Measurements from ENCODE around the gene CLDN6. TPM values are rescaled to one million over a fixed set of nuclear protein-coding genes. Genes with fewer than 3 reads are reported as not detected.

Gene CLDN6
- total RNA-seq, 1 donor from 2014 or later: not detected

DNA sequence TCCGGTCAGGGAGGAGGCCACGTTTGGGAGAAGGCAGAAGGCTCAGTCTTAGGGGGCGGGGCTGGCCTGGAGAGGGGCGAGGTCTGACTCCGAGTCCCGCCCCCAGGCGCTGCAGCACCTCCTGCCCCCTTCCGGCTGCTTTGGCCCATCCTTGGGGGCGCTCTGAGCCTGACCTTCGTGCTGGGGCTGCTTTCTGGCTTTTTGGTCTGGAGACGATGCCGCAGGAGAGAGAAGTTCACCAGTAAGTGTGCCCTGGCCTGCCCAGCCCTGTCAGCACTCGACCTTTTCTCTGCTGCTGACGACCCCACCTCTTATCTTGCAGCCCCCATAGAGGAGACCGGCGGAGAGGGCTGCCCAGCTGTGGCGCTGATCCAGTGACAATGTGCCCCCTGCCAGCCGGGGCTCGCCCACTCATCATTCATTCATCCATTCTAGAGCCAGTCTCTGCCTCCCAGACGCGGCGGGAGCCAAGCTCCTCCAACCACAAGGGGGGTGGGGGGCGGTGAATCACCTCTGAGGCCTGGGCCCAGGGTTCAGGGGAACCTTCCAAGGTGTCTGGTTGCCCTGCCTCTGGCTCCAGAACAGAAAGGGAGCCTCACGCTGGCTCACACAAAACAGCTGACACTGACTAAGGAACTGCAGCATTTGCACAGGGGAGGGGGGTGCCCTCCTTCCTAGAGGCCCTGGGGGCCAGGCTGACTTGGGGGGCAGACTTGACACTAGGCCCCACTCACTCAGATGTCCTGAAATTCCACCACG is 3.6 kb upstream of the CLDN6 start:
- intact Hi-C loops (cut with DNase I): no loop called here
- DNase-seq (ENCODE audit: low spot score): peak; percentile 88
- peak; percentile 44 for ATAC-seq

DNA sequence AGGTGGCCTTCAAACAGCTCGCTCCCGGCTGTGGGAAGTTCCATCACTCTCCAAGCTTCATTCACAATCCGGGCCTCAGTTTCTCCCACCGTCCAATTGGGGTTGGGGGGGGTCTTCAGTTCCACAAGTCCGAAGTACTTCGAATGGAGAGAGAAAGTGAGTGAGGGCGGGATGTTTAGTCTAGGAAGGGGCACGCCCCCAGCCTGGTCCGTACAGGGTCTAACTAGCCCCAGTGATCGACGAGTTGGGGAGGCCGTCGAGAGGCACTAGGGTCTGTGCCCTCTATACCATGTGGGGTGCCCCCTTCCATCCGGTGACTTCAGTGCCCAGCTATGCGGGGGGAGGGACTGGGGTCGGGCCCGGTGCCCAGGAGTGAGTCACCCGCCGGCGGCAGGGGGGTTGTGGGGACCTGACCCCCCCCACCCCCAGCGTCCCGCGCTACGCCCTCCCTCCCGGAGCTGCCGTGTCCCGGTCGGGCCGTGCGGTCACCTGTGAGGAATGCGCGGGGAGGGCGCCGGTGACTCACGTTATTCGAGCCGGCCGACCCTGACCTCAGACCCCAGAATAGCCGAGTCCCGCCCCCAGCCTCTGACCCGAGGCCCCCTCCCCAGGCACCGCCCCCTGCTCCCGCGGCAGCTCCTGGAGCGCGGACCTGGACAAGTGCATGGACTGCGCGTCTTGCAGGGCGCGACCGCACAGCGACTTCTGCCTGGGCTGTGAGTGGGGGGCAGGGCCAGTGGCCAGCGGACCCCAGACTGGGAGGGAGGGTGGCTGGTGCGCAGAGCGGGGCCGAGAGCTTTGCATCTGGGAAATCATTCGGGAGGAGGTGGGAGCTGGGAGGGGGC is 2.8 kb upstream of the CLDN6 start:
- intact Hi-C loops (cut with DNase I): no loop called here
- ATAC-seq (peak; percentile 8), DNase-seq (ENCODE audit: low spot score) (peak; percentile 88)

- intact Hi-C loops (cut with DNase I): no loop called here
- DNase-seq (ENCODE audit: low spot score): peak; percentile 83
- peak; percentile 3 for ATAC-seq
Measured at GRCh38 chr16:3020247-3020603, 2.2 kb upstream of the CLDN6 start, which contains the start of gene TNFRSF12A. Gene TNFRSF12A, plus strand, starts transcription at chr16:3020368. Its CDS starts 30 bp downstream, at chr16:3020398.

- intact Hi-C loops (cut with DNase I): no loop called here
- ATAC-seq (no peak), DNase-seq (ENCODE audit: low spot score) (no peak)
Measured at GRCh38 chr16:3019594-3020246, 1.7 kb upstream of the CLDN6 start.

DNA sequence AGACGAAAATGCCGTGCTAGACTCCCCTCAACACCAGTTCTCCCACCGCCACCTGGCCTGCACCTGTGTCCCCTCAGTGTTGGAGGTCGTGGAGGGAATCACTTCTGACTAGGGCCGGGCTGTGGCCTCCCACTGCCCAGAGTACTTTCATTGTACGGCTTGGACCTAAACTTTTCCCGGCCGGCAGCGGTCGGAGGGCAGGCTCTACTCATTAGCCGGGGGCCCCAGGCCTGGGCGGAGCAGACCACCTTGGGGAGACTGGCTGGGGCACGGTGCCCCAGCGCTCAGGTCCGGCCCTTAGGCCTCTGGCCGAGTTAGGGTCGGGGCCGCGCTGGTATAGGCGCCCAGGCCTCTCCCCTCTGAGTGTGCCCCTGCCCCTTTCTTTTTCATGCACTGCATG is 639 bp downstream of the CLDN6 start:
- intact Hi-C loops (cut with DNase I): no loop called here
- ATAC-seq (no peak), DNase-seq (ENCODE audit: low spot score) (no peak)

DNA sequence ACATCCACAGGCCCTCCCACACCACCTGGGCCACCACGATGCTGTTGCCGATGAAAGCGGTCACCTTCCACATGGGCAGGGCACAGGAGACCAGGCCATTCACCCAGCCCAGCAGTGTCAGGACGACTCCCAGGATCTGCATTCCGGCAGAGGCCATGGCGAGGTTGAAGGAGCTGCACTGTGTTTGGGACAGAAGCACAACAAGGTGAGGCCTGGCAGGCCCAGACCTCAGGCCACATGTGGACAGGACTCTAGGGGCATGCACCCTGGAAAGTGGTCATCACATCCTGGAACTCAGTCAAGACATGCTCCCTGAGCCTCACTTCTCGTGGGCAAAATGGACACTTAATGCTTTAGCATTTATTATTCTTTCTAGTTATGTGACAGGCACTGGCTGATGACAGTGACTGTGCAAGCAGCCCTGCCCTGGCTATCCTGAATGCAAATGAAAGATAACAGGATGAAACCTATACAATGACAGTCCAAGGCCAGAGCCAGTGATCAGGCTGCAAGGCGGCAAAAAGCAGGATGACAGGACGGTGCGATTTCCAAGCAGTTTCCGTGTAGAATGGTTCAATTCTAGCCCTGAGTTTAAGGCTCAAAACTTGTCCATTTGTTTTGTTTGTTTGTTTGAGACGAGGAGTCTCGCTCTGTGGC is 2.0 kb downstream of the CLDN6 start:
- no peak for ATAC-seq
- intact Hi-C loops (cut with DNase I): no loop called here
- DNase-seq (ENCODE audit: low spot score): no peak

DNA sequence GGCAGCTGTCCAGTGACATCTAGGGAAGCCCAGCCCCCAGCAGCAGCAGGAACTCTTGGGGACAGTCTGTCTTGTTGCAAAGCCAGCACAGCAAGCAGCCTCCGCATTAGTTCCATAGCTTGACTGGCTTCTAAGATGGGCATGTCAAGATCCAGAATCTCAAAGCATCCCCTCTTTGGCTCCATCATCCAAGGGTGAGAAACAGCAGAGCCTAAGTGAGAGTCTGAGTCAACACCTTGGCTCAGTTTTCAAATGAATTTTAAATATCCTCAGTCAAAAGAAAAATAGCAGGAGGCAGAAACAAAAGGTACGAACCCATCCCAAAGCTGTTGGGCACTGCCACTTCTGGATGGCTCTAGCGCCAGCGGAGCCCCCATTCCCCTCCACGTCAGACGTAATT is 3.0 kb downstream of the CLDN6 start:
- DNase-seq (ENCODE audit: low spot score): no peak
- ATAC-seq: no peak
- intact Hi-C loops (cut with DNase I): no loop called here

DNA sequence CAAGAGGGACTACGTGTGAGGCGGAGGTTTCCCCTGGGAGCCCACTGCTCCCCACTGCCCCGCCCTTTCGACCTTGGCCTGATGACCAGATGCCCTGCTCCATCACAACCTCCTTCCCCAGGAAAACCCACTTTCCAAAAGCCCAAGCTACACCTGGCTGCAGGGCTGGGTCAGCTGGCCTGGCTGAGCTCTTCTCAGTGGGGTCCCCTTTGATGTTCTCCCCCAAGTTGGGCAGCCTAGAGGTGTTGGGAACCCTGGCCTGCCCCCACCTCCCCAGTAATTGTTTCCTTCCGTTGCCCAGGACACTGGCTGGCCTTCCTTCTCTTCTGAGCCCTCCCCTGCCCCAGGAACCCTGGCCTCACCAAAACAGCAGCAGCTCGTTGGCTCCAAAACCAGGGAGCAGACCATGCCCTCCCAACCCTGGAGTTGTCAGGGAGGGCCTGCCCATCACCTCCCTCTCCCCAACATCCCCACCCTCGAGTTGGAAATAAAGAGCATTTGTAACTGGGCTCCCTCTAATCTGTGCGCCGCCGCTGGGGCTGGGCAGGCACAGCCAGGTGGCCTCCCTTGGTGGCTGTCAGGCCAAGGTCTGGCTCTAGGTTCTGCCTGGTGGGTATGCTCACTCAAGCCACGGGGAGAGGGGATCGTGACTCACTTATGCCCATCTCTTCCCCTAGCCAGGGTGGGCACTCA is 3.8 kb downstream of the CLDN6 start:
- intact Hi-C loops (cut with DNase I): no loop called here
- DNase-seq (ENCODE audit: low spot score): no peak
- ATAC-seq: no peak

GRCh38 chr16:3013491-3013951 is 4.5 kb downstream of the CLDN6 start:
- ATAC-seq: no peak
- intact Hi-C loops (cut with DNase I): no loop called here
- no peak for DNase-seq (ENCODE audit: low spot score)

GRCh38 chr16:3012828-3013420 is 5.1 kb downstream of the CLDN6 start, which contains the start of gene CLDN9:
Gene CLDN9, plus strand, starts transcription at chr16:3012923. Its CDS starts 440 bp downstream, at chr16:3013363.
- no peak for DNase-seq (ENCODE audit: low spot score)
- no peak for ATAC-seq
- intact Hi-C loops (cut with DNase I): no loop called here

DNA sequence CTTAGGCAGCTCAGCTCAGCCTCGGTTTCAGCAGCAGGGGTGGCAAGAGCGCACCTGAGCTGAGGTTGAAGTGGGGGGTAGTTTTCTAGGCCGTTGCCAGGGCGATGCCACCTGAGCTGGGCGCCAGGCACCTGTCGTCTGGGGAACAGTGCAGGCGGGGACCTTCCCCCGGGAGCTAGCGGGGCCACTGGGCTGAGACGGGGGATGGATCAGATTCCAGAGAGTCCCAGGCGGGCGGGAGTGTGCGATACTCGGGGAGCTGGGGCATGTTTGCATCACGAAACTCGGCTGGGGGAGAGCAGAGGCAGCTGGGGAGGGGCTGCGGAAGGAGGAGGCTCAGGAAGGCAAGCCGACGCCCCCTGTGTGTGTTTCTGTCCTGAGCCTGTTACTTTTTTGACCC is 5.7 kb downstream of the CLDN6 start:
- intact Hi-C loops (cut with DNase I): no loop called here
- ATAC-seq: no peak
- no peak for DNase-seq (ENCODE audit: low spot score)

DNA sequence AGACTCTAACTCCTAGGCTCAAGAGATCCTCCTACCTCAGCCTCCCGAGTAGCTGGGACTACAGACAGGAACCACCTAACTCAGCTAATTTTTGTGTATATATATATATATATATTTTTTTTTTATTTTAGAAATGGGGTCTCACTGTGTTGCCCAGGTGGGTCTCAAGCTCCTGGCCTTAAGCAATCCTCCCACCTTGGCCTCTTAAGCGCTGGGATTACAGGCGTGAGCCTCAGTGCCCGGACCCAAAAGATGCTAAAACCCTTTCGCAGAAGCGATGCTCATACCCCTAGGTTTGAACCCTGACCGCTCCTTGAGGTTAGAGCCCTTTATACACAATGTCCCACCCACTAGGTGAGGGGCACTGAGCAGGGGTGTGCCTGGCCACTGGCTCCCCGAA is 7.5 kb downstream of the CLDN6 start:
- ATAC-seq: no peak

GRCh38 chr16:3009568-3010390 is 8.2 kb downstream of the CLDN6 start:
- ATAC-seq (no peak), DNase-seq (ENCODE audit: low spot score) (no peak)
- intact Hi-C loops (cut with DNase I): no loop called here

More for the DNA sequence above, 7.5 kb downstream of the CLDN6 start:
- no peak for DNase-seq (ENCODE audit: low spot score)
- intact Hi-C loops (cut with DNase I): no loop called here

GRCh38 chr16:3008690-3009037 is 9.3 kb downstream of the CLDN6 start:
- DNase-seq (ENCODE audit: low spot score) (no peak), ATAC-seq (no peak)
- intact Hi-C loops (cut with DNase I): no loop called here

- ATAC-seq: no peak
- intact Hi-C loops (cut with DNase I): no loop called here
Measured at GRCh38 chr16:3007957-3008689, 9.9 kb downstream of the CLDN6 start.

DNA sequence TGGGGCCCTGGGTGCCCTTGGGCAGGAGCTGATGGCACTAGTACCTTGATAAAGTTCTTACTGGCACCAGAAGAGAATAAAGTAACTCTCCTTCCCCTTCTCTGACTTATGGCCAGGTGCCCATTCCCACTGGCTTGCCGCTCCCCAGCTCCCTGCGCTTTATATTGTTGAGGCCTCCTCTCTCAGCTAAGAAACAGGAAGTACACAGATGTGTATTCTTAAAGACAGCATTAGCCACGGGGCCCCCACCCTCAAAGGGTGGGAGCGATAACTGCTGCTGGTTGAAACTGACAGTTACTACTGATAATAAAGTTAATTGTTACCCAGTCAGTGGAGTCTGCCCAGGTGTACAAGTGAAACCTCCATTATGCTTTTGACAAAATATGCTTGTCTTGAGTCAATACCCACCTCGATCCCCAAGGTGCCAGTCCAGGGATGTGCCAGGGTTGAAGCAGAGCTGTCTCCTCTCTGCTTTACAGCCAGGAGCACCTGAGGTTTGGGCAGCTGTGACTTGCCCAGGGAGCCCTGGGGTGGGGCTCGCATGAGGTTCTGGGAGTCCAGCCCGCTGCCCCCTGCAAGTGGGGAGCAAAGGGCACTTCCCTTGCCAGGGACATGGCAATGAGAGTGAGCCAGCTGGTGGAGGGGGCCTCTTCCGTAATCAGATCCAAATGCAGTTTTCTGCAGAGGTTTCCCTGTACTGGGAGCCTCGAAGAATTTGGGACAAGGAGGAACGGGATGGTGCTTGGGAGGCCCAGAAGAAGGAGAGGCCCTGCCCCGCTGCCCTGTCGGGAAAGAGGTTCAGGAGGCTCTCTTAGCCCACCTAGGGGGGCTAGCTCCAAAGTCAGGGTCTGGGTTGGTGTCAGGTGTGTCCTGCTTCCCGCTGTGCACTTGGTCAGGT is 10.7 kb downstream of the CLDN6 start:
- no peak for DNase-seq (ENCODE audit: low spot score)
- no peak for ATAC-seq
- intact Hi-C loops (cut with DNase I): no loop called here

More at GRCh38 chr16:3007957-3008689, 9.9 kb downstream of the CLDN6 start:
- DNase-seq (ENCODE audit: low spot score): no peak

Measured in sciatic nerve (tissue), 2 donors.